WTC11 (cell line): ENCODE data around the gene GPRIN3.

Experiments
- NR3C1 ChIP-seq: sonication (generic); formaldehyde crosslinking; conservative IDR thresholded peaks from 2 replicates; pipeline ENCODE4 v1.8.1; 2023; ENCODE audit warnings: low read depth, mild to moderate bottlenecking, missing genetic modification reagents
- ZNF138 ChIP-seq: sonication (generic); formaldehyde crosslinking; conservative IDR thresholded peaks from 2 replicates; pipeline ENCODE4 v1.8.1; 2022; ENCODE audit warnings: mild to moderate bottlenecking, moderate library complexity, missing genetic modification reagents
- ZNF232 ChIP-seq: sonication (generic); formaldehyde crosslinking; IDR thresholded peaks from 2 replicates; pipeline ENCODE4 v1.8.0; 2022; ENCODE audit warnings: mild to moderate bottlenecking, missing genetic modification reagents
- TF ChIP-seq, protein P1 (sequence below): sonication (generic); formaldehyde crosslinking; IDR thresholded peaks from 2 replicates; pipeline ENCODE4 v1.8.1; 2022; ENCODE audit warnings: mild to moderate bottlenecking, missing genetic modification reagents, moderate library complexity, borderline replicate concordance
- TF ChIP-seq, protein P2 (sequence below): sonication (generic); formaldehyde crosslinking; IDR thresholded peaks from 2 replicates; pipeline ENCODE4 v1.8.0; 2022; ENCODE audit warnings: mild to moderate bottlenecking, missing genetic modification reagents
- TF ChIP-seq, protein P3 (sequence below): fragments of 200-600 bp; IDR thresholded peaks from 2 replicates; pipeline ENCODE4 v1.8.0; 2022; ENCODE audit warnings: antibody characterized with exemption

DNA sequence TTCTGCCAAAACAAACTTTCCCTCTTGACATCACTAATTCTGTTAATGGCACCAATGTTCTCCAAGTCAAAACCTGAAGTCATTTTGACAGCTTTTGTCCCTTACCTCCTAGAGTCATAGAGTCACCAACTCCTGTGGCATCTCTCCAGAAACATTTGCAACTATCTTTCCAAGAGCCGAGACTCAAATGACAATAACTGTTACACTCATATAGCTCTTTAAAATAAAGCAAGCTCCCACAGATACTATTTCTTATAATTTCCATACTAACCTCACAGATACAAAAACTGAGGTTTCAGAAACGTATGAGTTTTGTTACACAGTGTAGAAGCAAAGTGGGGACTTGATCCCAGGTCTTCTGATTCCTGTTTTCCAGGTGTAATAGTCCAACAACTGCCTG, 18.3 kb downstream of the GPRIN3 start:
- TF ChIP-seq NR3C1 (no peak), ZNF138 (no peak), ZNF232 (CRISPR knock-in tag) (no peak)
- TF ChIP-seq, protein P1, sequence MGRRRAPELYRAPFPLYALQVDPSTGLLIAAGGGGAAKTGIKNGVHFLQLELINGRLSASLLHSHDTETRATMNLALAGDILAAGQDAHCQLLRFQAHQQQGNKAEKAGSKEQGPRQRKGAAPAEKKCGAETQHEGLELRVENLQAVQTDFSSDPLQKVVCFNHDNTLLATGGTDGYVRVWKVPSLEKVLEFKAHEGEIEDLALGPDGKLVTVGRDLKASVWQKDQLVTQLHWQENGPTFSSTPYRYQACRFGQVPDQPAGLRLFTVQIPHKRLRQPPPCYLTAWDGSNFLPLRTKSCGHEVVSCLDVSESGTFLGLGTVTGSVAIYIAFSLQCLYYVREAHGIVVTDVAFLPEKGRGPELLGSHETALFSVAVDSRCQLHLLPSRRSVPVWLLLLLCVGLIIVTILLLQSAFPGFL (CRISPR knock-in tag) = no peak
- TF ChIP-seq, protein P2, sequence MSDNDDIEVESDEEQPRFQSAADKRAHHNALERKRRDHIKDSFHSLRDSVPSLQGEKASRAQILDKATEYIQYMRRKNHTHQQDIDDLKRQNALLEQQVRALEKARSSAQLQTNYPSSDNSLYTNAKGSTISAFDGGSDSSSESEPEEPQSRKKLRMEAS = no peak
- TF ChIP-seq, protein P3, sequence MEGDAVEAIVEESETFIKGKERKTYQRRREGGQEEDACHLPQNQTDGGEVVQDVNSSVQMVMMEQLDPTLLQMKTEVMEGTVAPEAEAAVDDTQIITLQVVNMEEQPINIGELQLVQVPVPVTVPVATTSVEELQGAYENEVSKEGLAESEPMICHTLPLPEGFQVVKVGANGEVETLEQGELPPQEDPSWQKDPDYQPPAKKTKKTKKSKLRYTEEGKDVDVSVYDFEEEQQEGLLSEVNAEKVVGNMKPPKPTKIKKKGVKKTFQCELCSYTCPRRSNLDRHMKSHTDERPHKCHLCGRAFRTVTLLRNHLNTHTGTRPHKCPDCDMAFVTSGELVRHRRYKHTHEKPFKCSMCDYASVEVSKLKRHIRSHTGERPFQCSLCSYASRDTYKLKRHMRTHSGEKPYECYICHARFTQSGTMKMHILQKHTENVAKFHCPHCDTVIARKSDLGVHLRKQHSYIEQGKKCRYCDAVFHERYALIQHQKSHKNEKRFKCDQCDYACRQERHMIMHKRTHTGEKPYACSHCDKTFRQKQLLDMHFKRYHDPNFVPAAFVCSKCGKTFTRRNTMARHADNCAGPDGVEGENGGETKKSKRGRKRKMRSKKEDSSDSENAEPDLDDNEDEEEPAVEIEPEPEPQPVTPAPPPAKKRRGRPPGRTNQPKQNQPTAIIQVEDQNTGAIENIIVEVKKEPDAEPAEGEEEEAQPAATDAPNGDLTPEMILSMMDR = no peak
